A673 (cell line): Measurements from ENCODE around the gene UBALD2. TPM values are rescaled to one million over a fixed set of nuclear protein-coding genes. Genes with fewer than 3 reads are reported as not detected.

Experiments used
- BruUV-seq: library from RNA; stranded (reverse); fragments of 400-500 nt; replicated peaks from 2 replicates; lab custom pipeline; 2021; lab: Mats Ljungman, UMichigan
- CTCF ChIA-PET: fragments of 300-600 bp; sonication (Branson Sonifier 250); formaldehyde crosslinking; loops from one replicate; lab custom pipeline; 2022; ENCODE audit warnings: antibody characterized with exemption; lab: Charles Lee
- POLR2A ChIA-PET: fragments of 300-600 bp; sonication (Branson Sonifier 250); formaldehyde crosslinking; loops from one replicate; lab custom pipeline; 2022; ENCODE audit warnings: antibody characterized with exemption; ENCODE audit not compliant: low non-redundant PET; lab: Charles Lee
- DNase-seq: peaks from one replicate; pipeline ENCODE4 v3.0.0-alpha.2; 2015; ENCODE audit warnings: low spot score
- H3K27ac ChIP-seq: fragments of 200-600 bp; sonication (generic); 2 replicates; pipeline ENCODE4 v1.5.1; 2016; ENCODE audit warnings: mixed run types, low read depth, mild to moderate bottlenecking, mixed read lengths, antibody characterized with exemption, low read length; ENCODE audit not compliant: poor library complexity, severe bottlenecking
- H3K27me3 ChIP-seq: fragments of 200-600 bp; sonication (generic); replicated peaks from 2 replicates; pipeline ENCODE4 v1.6.1; 2017; ENCODE audit warnings: mixed run types, low read depth, mild to moderate bottlenecking, mixed read lengths, antibody characterized with exemption, low read length; ENCODE audit not compliant: insufficient read depth, poor library complexity
- H3K36me3 ChIP-seq: fragments of 200-600 bp; sonication (generic); 2 replicates; pipeline ENCODE4 v1.6.1; 2016; ENCODE audit warnings: mixed run types, mild to moderate bottlenecking, mixed read lengths, antibody characterized with exemption, low read length; ENCODE audit not compliant: insufficient read depth, poor library complexity, severe bottlenecking
- H3K4me1 ChIP-seq: fragments of 200-600 bp; sonication (generic); 2 replicates; pipeline ENCODE4 v1.6.1; 2017; ENCODE audit warnings: mixed run types, mild to moderate bottlenecking, mixed read lengths, antibody characterized with exemption, low read length; ENCODE audit not compliant: insufficient read depth, poor library complexity, severe bottlenecking
- H3K4me3 ChIP-seq: fragments of 200-600 bp; sonication (generic); 2 replicates; pipeline ENCODE4 v1.5.1; 2016; ENCODE audit warnings: low read depth, mixed run types, mild to moderate bottlenecking, mixed read lengths, low read length; ENCODE audit not compliant: poor library complexity, severe bottlenecking
- H3K9me3 ChIP-seq: fragments of 200-600 bp; sonication (generic); 2 replicates; pipeline ENCODE4 v1.6.1; 2016; ENCODE audit warnings: mixed run types, low read depth, mild to moderate bottlenecking, mixed read lengths, antibody characterized with exemption, low read length; ENCODE audit not compliant: poor library complexity, severe bottlenecking
- EZH2 ChIP-seq: fragments of 200-600 bp; sonication (generic); IDR thresholded peaks from 2 replicates; pipeline ENCODE4 v1.6.1; 2017; ENCODE audit warnings: borderline replicate concordance, low read depth, mild to moderate bottlenecking, mixed read lengths, antibody characterized with exemption, low read length; ENCODE audit not compliant: poor library complexity, severe bottlenecking
- intact Hi-C: fragments of 100-400 bp; cut with micrococcal nuclease; formaldehyde crosslinking; loops from one replicate; pipeline ENCODE4 v1.10.0; 2022; ENCODE audit not compliant: unreplicated experiment
- total RNA-seq: library from RNA; stranded (reverse); gene quantifications from 2 replicates; pipeline ENCODE4 v1.2.3, GENCODE V29; 2021
- TF ChIP-seq, protein P1 (sequence below): fragments of 300-800, 200-600 bp; sonication (generic); conservative IDR thresholded peaks from 2 replicates; pipeline ENCODE4 v1.5.1; 2017; ENCODE audit warnings: low read depth, mild to moderate bottlenecking, antibody characterized with exemption, low read length, moderate library complexity, mixed read lengths

UBALD2 gene
- total RNA-seq, 1 experiment from 2014 or later, result 46.5 TPM

DNA sequence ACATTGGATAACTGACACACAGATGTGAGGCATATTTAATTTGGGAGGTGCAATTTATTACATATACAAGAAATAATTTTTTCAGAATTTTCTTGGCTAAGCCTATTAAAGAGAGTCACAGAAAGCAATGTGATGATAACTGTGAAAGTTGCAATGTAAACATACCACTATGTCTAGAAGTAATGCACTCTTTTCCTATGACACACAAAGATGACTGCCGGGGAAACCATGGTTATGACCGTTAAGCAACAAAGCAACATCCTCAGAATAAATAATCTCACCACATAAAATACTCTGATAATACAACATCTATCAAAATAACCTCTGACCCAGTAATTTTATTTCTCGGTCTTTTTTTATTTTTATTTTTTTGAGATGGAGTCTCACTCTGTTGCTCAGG lies 53.4 kb downstream of the UBALD2 start:
- DNase-seq, result no peak
- Histone ChIP-seq H3K27me3 (no peaks in the 10 kb centered on the region), H3K27ac (no peak overlapping the region), H3K9me3 (no peaks in the 10 kb centered on the region), H3K36me3 (peaks cover 7% of the 10 kb centered on the region), H3K4me1 (peaks cover 7% of the 10 kb centered on the region), H3K4me3 (no peak overlapping the region)
- no peak for TF ChIP-seq EZH2
- TF ChIP-seq, protein P1, sequence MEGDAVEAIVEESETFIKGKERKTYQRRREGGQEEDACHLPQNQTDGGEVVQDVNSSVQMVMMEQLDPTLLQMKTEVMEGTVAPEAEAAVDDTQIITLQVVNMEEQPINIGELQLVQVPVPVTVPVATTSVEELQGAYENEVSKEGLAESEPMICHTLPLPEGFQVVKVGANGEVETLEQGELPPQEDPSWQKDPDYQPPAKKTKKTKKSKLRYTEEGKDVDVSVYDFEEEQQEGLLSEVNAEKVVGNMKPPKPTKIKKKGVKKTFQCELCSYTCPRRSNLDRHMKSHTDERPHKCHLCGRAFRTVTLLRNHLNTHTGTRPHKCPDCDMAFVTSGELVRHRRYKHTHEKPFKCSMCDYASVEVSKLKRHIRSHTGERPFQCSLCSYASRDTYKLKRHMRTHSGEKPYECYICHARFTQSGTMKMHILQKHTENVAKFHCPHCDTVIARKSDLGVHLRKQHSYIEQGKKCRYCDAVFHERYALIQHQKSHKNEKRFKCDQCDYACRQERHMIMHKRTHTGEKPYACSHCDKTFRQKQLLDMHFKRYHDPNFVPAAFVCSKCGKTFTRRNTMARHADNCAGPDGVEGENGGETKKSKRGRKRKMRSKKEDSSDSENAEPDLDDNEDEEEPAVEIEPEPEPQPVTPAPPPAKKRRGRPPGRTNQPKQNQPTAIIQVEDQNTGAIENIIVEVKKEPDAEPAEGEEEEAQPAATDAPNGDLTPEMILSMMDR, result no peak
- intact Hi-C loops, result no loop called here
- POLR2A ChIA-PET, result no interaction called here
- CTCF ChIA-PET, result no interaction called here
- BruUV-seq, result no TSS peak

Other genes with a start within 250 kb of the UBALD2 start
- gene EVPL, start 238.0 kb upstream of the UBALD2 start, total RNA-seq, result 0.15 and 0.21 TPM in 2 replicates
- gene SRP68, start 192.8 kb upstream of the UBALD2 start, total RNA-seq, result 96.4 and 101 TPM in 2 replicates
- not detected in 2 replicates for gene GALR2, start 190.6 kb upstream of the UBALD2 start, total RNA-seq
- not detected in 2 replicates for gene ZACN, start 186.2 kb upstream of the UBALD2 start, total RNA-seq
- 115 and 117 TPM in 2 replicates for gene EXOC7, start 161.6 kb upstream of the UBALD2 start, total RNA-seq
- gene FOXJ1, start 124.1 kb upstream of the UBALD2 start, total RNA-seq, result 0.17 and 0.20 TPM in 2 replicates
- gene RNF157, start 24.9 kb upstream of the UBALD2 start, total RNA-seq, result 0.56 and 0.70 TPM in 2 replicates
- 3.3 and 4.3 TPM in 2 replicates for gene QRICH2, start 42.9 kb downstream of the UBALD2 start, total RNA-seq
- gene PRPSAP1, start 88.6 kb downstream of the UBALD2 start, total RNA-seq, result 77.5 and 89.2 TPM in 2 replicates
- gene SPHK1, start 119.3 kb downstream of the UBALD2 start, total RNA-seq, result 0.50 and 0.54 TPM in 2 replicates
- 56.9 and 57.4 TPM in 2 replicates for gene UBE2O, start 187.8 kb downstream of the UBALD2 start, total RNA-seq
- not detected in 2 replicates for gene AANAT, start 202.3 kb downstream of the UBALD2 start, total RNA-seq
- gene RHBDF2, start 236.1 kb downstream of the UBALD2 start, total RNA-seq, result 20.4 and 26.5 TPM in 2 replicates